ENCODE data around the gene CACNA1C.

CACNA1C gene

GRCh38 chr12:2212537-2212936 is 159.8 kb downstream of the CACNA1C start:
- DNase-seq = no peak

GRCh38 chr12:2212971-2213869 is 160.4 kb downstream of the CACNA1C start:
- DNase-seq = no peak

- no peak for DNase-seq
Observed at GRCh38 chr12:2214411-2214810, 161.6 kb downstream of the CACNA1C start.

GRCh38 chr12:2215709-2216560 is 163.1 kb downstream of the CACNA1C start:
- DNase-seq = no peak

GRCh38 chr12:2218706-2219105 is 165.9 kb downstream of the CACNA1C start:
- no peak for DNase-seq

GRCh38 chr12:2221030-2221621 is 168.3 kb downstream of the CACNA1C start:
- no peak for DNase-seq

- no peak for DNase-seq
Observed at GRCh38 chr12:2222691-2223090, 169.9 kb downstream of the CACNA1C start.

GRCh38 chr12:2224961-2225360 is 172.2 kb downstream of the CACNA1C start:
- DNase-seq = no peak

GRCh38 chr12:2225696-2226095 is 172.9 kb downstream of the CACNA1C start:
- no peak for DNase-seq

- DNase-seq = no peak
Observed at GRCh38 chr12:2226641-2227040, 173.9 kb downstream of the CACNA1C start.

- no peak for DNase-seq
Observed at GRCh38 chr12:2227360-2227759, 174.6 kb downstream of the CACNA1C start.

- no peak for DNase-seq
Observed at GRCh38 chr12:2228535-2228934, 175.7 kb downstream of the CACNA1C start.

- no peak for DNase-seq
Observed at GRCh38 chr12:2229661-2230539, 177.1 kb downstream of the CACNA1C start.

- no peak for DNase-seq
Observed at GRCh38 chr12:2231011-2231595, 178.3 kb downstream of the CACNA1C start.

GRCh38 chr12:2231956-2232355 is 179.2 kb downstream of the CACNA1C start:
- no peak for DNase-seq

- no peak for DNase-seq
Observed at GRCh38 chr12:2233034-2233433, 180.2 kb downstream of the CACNA1C start.

GRCh38 chr12:2234091-2234490 is 181.3 kb downstream of the CACNA1C start:
- DNase-seq = no peak

- no peak for DNase-seq
Observed at GRCh38 chr12:2234646-2235350, 182.0 kb downstream of the CACNA1C start.

- DNase-seq = no peak
Observed at GRCh38 chr12:2236506-2237294, 183.9 kb downstream of the CACNA1C start.

- DNase-seq = no peak
Observed at GRCh38 chr12:2238111-2238510, 185.3 kb downstream of the CACNA1C start.

Measured in CD4-positive, alpha-beta T cell treated with Interleukin-1 beta for 1 hour (primary cell).